ENCODE data around the gene ANGPTL1.

Gene ANGPTL1

DNA sequence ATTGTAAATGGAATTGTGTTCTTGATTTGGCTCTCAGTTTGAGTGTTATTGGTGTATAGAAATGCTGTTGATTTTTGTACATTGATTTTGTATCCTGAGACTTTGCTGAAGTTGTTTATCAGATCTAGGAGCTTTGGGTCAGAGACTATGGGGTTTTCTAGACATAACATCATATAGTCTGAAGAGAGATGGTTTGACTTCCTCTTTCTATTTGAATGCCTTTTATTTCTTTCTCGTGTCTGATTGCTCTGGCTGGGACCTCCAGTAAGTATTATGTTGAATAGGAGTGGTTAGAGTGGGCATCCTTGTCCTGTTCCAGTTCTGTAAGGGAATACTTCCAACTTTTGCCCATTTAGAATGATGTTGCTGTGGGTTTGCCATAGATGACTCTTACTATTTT is 39.1 kb upstream of the ANGPTL1 start:
- H3K79me2 ChIP-seq (ENCODE audit: low read length) = no peaks in the 10 kb centered on the region
- H3K9me3 ChIP-seq (replicated peaks; ENCODE audit: insufficient read depth, low read length) = no peaks in the 10 kb centered on the region
- peaks cover 8% of the 10 kb centered on the region for H3K4me1 ChIP-seq (ENCODE audit: low read length)
- H3K9me2 ChIP-seq (replicated peaks; ENCODE audit: insufficient read depth, low read length) = 0 out of 2 replicates have a peak, but pooled peaks cover 4% of the 10 kb centered on the region
- no peak overlapping the region for H3K9ac ChIP-seq (ENCODE audit: low read length)
- H4K20me1 ChIP-seq (ENCODE audit: insufficient read depth, low read length) = no peaks in the 10 kb centered on the region
- H3K4me2 ChIP-seq (ENCODE audit: low read depth, low read length) = no peak overlapping the region
- no peak overlapping the region for H3K4me3 ChIP-seq (ENCODE audit: low read length)
- H2AFZ ChIP-seq (ENCODE audit: low read length) = no peak overlapping the region
- H3K27me3 ChIP-seq (replicated peaks; ENCODE audit: insufficient read depth, low read length) = peaks cover 13% of the 10 kb centered on the region; the same call in 1 of the 2 replicates
- no peak for DNase-seq
- TF ChIP-seq, protein P1, sequence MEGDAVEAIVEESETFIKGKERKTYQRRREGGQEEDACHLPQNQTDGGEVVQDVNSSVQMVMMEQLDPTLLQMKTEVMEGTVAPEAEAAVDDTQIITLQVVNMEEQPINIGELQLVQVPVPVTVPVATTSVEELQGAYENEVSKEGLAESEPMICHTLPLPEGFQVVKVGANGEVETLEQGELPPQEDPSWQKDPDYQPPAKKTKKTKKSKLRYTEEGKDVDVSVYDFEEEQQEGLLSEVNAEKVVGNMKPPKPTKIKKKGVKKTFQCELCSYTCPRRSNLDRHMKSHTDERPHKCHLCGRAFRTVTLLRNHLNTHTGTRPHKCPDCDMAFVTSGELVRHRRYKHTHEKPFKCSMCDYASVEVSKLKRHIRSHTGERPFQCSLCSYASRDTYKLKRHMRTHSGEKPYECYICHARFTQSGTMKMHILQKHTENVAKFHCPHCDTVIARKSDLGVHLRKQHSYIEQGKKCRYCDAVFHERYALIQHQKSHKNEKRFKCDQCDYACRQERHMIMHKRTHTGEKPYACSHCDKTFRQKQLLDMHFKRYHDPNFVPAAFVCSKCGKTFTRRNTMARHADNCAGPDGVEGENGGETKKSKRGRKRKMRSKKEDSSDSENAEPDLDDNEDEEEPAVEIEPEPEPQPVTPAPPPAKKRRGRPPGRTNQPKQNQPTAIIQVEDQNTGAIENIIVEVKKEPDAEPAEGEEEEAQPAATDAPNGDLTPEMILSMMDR (IDR thresholded peaks at IDR 0.05; ENCODE audit: low read length) = no peak
- no peak for TF ChIP-seq EZH2 (optimal IDR thresholded peaks at IDR 0.05; ENCODE audit: low read depth, low read length)
- no peak for TF ChIP-seq EZH2phosphoT487 (IDR thresholded peaks at IDR 0.05; ENCODE audit: low read length)
- H3K36me3 ChIP-seq (replicated peaks; ENCODE audit: insufficient read depth, low read length) = no peaks in the 10 kb centered on the region
- 0 out of 2 replicates have a peak, but pooled peaks cover 8% of the 10 kb centered on the region for H3F3A ChIP-seq (ENCODE audit: insufficient read depth, low read length)
- H3K27ac ChIP-seq (ENCODE audit: low read length) = no peak overlapping the region

DNA sequence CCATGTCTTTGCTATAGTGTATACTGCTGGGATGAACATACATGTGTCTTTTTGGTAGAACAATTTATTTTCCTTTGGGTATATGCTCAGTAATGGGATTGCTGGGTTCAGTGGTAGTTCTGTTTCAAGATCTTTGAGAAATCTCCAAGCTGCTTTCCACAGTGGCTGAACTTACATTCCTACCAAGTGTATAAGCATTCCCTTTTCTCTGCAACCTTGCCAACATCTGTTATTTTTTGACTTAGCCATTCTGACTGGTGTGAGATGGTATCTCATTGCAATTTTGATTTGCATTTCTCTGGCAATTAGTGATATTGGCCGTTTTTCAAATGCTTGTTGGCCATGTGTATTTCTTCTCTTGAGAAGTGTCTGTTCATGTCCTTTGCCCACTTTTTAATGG is 37.5 kb upstream of the ANGPTL1 start:
- no peak for DNase-seq

DNA sequence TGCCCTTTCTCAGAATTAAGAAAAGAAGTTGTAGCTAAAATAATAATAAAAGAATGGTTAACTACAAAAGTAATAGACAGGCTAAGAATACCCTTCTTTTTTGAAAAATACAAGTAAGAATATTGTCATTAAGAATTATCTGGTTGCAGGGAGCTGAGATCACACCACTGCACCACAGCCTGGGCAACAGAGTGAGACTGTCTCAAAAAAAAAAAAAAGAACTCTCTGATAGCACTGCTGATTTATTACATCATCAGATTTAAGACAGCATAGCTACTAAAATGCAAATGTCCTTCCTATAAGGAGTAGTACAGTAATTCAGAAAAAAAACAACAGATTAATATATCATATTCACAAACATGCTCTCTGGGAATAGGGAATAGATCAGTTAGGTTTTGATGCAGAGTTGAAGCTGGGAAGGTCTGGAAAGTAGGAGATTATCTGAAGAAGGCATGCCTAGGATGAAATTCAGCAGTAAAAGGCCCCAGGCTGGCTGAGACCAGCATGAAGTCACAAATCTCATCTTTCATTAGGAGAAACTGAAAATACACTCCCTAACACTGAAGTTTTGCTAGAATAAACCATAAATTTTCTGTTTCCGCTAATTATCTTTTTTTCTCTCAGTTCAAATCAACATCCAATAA is 30.7 kb upstream of the ANGPTL1 start:
- Histone ChIP-seq H3K9me2 (replicated peaks; ENCODE audit: insufficient read depth, low read length) (0 out of 2 replicates have a peak, but pooled peaks cover 4% of the 10 kb centered on the region), H4K20me1 (ENCODE audit: insufficient read depth, low read length) (no peaks in the 10 kb centered on the region), H3K4me2 (ENCODE audit: low read depth, low read length) (no peak overlapping the region), H3K9me3 (replicated peaks; ENCODE audit: insufficient read depth, low read length) (no peaks in the 10 kb centered on the region), H3K27me3 (replicated peaks; ENCODE audit: insufficient read depth, low read length) (no peaks in the 10 kb centered on the region), H2AFZ (ENCODE audit: low read length) (no peak overlapping the region), H3K79me2 (ENCODE audit: low read length) (no peaks in the 10 kb centered on the region), H3F3A (ENCODE audit: insufficient read depth, low read length) (no peaks in the 10 kb centered on the region), H3K27ac (ENCODE audit: low read length) (no peak overlapping the region), H3K36me3 (replicated peaks; ENCODE audit: insufficient read depth, low read length) (no peaks in the 10 kb centered on the region), H3K4me3 (ENCODE audit: low read length) (no peak overlapping the region), H3K9ac (ENCODE audit: low read length) (no peak overlapping the region), H3K4me1 (ENCODE audit: low read length) (0 out of 2 replicates have a peak, but pooled peaks cover 4% of the 10 kb centered on the region)
- no peak for TF ChIP-seq EZH2phosphoT487 (IDR thresholded peaks at IDR 0.05; ENCODE audit: low read length)
- TF ChIP-seq, protein P1 (IDR thresholded peaks at IDR 0.05; ENCODE audit: low read length) = no peak
- no peak for TF ChIP-seq EZH2 (optimal IDR thresholded peaks at IDR 0.05; ENCODE audit: low read depth, low read length)
- no peak for DNase-seq

More for the DNA sequence above, 37.5 kb upstream of the ANGPTL1 start:
- TF ChIP-seq, protein P1 (IDR thresholded peaks at IDR 0.05; ENCODE audit: low read length) = no peak
- TF ChIP-seq EZH2phosphoT487 (IDR thresholded peaks at IDR 0.05; ENCODE audit: low read length) (no peak), EZH2 (optimal IDR thresholded peaks at IDR 0.05; ENCODE audit: low read depth, low read length) (no peak)
- no peak overlapping the region for H3K4me2 ChIP-seq (ENCODE audit: low read depth, low read length)
- no peaks in the 10 kb centered on the region for H3F3A ChIP-seq (ENCODE audit: insufficient read depth, low read length)
- H3K36me3 ChIP-seq (replicated peaks; ENCODE audit: insufficient read depth, low read length) = no peaks in the 10 kb centered on the region
- no peak overlapping the region for H3K27ac ChIP-seq (ENCODE audit: low read length)
- no peaks in the 10 kb centered on the region for H3K4me1 ChIP-seq (ENCODE audit: low read length)
- no peak overlapping the region for H3K4me3 ChIP-seq (ENCODE audit: low read length)
- peaks cover 13% of the 10 kb centered on the region; the same call in 1 of the 2 replicates for H3K27me3 ChIP-seq (replicated peaks; ENCODE audit: insufficient read depth, low read length)
- H3K9me3 ChIP-seq (replicated peaks; ENCODE audit: insufficient read depth, low read length) = no peaks in the 10 kb centered on the region
- no peaks in the 10 kb centered on the region for H3K79me2 ChIP-seq (ENCODE audit: low read length)
- H2AFZ ChIP-seq (ENCODE audit: low read length) = no peak overlapping the region
- H3K9ac ChIP-seq (ENCODE audit: low read length) = no peak overlapping the region
- 0 out of 2 replicates have a peak, but pooled peaks cover 4% of the 10 kb centered on the region for H3K9me2 ChIP-seq (replicated peaks; ENCODE audit: insufficient read depth, low read length)
- H4K20me1 ChIP-seq (ENCODE audit: insufficient read depth, low read length) = no peaks in the 10 kb centered on the region

Measured in MM.1S (cell line).